Sigmoid colon (tissue), 7 donors: ENCODE results near the gene JAM3. TPM values are rescaled to one million over a fixed set of nuclear protein-coding genes. Genes with fewer than 3 reads are reported as not detected.

ENCODE experiments used
- DNase-seq: peaks from one replicate; pipeline ENCODE4 v3.0.0-alpha.2; 2019
- H3K27ac ChIP-seq, 4 donors: fragments of 200-600 bp; sonication (generic); one replicate each; pipeline ENCODE4 v1.5.1; 2016 to 2019; ENCODE audit warnings: mild to moderate bottlenecking in 1 of 4
- H3K27me3 ChIP-seq, 3 donors: fragments of 200-600 bp; sonication (generic); one replicate each; pipeline ENCODE4 v1.5.1; 2019; ENCODE audit warnings: mild to moderate bottlenecking in 1 of 3
- H3K36me3 ChIP-seq, 4 donors: fragments of 200-600 bp; sonication (generic); one replicate each; pipeline ENCODE4 v1.5.1; 2016 to 2019
- H3K4me1 ChIP-seq, 4 donors: fragments of 200-600 bp; sonication (generic); one replicate each; pipeline ENCODE4 v1.5.1; 2017 to 2019
- H3K4me3 ChIP-seq, 4 donors: fragments of 200-600 bp; sonication (generic); one replicate each; pipeline ENCODE4 v1.5.1; 2017 to 2019; ENCODE audit warnings: mild to moderate bottlenecking in 2 of 4, moderate library complexity in 1 of 4
- H3K9me3 ChIP-seq, 4 donors: fragments of 200-600 bp in 3 of 4; sonication (generic) in 3 of 4; one replicate each; pipeline versions ENCODE4 v1.5.1 to v1.6.1; 2013 to 2019
- EP300 ChIP-seq, 4 donors: sonication (generic); formaldehyde crosslinking; IDR thresholded peaks; one replicate each; pipeline ENCODE4 v1.6.1; 2017; ENCODE audit warnings: antibody characterized with exemption in 4 of 4
- POLR2A ChIP-seq, 2 donors: fragments of 450-650 bp; IDR thresholded peaks; one replicate each; pipeline ENCODE4 v1.6.1; 2016; ENCODE audit warnings: antibody characterized with exemption in 2 of 2, mild to moderate bottlenecking in 2 of 2, moderate library complexity in 2 of 2
- POLR2AphosphoS5 ChIP-seq, 4 donors: sonication (generic); formaldehyde crosslinking; IDR thresholded peaks; one replicate each; pipeline ENCODE4 v1.6.1; 2017; ENCODE audit warnings: antibody characterized with exemption in 4 of 4
- WGBS, 2 donors: extraction: QIAGEN DNeasy Blood & Tissue Kit; methylation state at CpG; one replicate each; pipeline ENCODE4 v1.1.7; 2013; 5-methylcytosine and 5-hydroxymethylcytosine counted together
- intact Hi-C: fragments of 100-400 bp; cut with DNase I; formaldehyde crosslinking; loops from one replicate; pipeline ENCODE4 v1.15.1; 2023
- polyA plus RNA-seq, 3 donors: library from polyadenylated mRNA; stranded (reverse); fragments of 200-250 nt; gene quantifications; one replicate each; pipeline ENCODE4 v1.2.3, GENCODE V29; 2013
- total RNA-seq, 4 donors: library from RNA; depleted of rRNA; stranded (reverse); fragments of >200 nt; gene quantifications; one replicate each; pipeline ENCODE4 v1.1.0, GENCODE V29; 2016
- TF ChIP-seq, protein P1 (sequence below), 4 experiments: fragments of 450-650 bp in 3 of 4; fragments of 200-600 bp in 1 of 4; IDR thresholded peaks; one replicate each; pipeline ENCODE4 v1.5.1; 2016 to 2019; ENCODE audit warnings: antibody characterized with exemption in 4 of 4, mild to moderate bottlenecking in 3 of 4, moderate library complexity in 2 of 4
- donor health status: healthy with polysubstance abuse.
- donor health status: Bipolar disorder and iron deficiency.
- donor health status: healthy.

The JAM3 gene
- total and polyA plus RNA-seq, 7 donors = 0.69 to 125 (median 69.4) TPM

DNA sequence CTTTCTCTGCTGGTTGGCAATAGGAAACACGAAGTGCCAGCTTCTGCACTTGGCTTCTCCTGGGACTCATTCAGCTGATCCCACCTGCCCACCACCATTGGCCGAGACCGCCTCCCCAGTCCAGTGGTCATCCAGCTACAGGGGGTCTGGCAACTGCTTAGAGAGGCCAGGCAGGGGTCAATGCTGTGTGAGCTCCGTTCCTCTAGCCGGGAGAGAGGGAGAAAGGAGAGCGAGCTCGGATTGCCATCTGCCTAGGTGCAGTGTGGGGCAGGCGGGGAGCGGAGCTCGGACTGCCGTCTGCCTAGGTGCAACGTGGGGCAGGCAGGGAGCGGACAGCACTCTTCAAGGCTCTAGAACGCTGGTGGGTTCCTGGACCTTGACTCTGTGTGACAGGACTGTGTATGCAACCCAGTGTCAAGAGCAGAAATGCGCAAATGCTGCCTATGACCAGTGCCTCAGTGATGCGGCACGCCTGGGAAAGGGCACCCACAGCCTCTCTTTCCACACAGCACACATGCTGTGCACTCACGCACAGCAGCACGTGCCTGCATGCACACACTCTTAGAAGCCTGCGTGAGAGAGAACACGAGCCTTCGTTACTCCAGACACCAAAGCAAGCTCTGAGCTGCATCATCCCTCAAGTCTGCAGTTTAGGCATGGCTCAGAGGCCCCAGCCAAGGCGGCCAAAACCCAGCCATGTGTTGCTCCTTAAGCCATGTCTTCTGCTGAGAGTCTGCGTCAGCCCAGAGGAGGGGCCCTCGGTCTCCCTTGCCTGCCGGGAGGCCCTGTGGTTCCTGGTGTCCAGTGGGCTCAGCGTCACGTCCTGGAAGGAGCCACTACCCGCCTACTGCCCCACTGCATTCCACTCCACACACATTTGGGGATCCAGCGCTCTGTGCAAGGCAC, 26.8 kb upstream of the JAM3 start:
- DNase-seq = no peak
- Histone ChIP-seq H3K36me3 (no peaks in the 10 kb centered on the region), H3K27ac (peak overlapping the region; percentile 92 to 98 (median 93)), H3K4me3 (no peak overlapping the region), H3K4me1 (peaks cover 2 to 82% (median 76%) of the 10 kb centered on the region in 4 donors), H3K27me3 (no peaks in the 10 kb centered on the region), H3K9me3 (no peaks in the 10 kb centered on the region)
- intact Hi-C loops = loop anchor here (2.0 kb wide), 1 partner anchor 85 kb away; the partner anchor contains the start of gene IGSF9B
- WGBS, 2 donors = 86 to 89% methylated on average over 30 of the region's 30 CpGs
- TF ChIP-seq POLR2A (IDR thresholded peaks at IDR 0.05) (no peak), POLR2AphosphoS5 (IDR thresholded peaks at IDR 0.05) (peak in 1 of 4 donors; percentile 25)

DNA sequence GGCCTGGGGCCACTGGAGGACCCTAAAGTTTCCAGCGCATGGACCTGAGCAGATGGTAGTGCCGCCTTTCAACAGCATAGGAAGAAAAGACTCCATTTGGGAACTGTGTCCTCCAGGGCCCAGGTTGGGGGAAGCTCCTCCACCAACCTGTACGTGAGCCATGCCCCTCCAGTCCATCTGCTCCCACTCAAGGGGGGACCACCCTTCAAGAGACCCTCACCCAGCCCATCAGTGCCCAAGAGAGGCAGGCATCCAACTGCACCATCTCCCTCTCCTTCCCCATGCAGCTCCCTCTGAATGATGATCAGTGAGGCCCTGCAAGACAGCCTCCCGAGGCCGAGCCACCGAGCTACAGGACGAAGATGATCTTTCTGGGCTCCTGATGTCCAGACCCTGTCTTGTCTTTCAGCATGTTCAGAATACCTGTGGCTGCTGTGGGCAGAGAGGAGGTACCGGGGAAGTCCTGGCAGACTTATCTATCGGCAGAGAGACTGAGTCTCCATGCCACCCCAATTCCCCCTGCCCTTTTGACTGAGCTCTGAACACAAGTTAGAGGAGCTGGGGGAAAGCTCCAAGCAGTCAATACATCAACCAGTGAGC, 25.0 kb upstream of the JAM3 start:
- Histone ChIP-seq H3K27me3 (no peaks in the 10 kb centered on the region), H3K36me3 (no peaks in the 10 kb centered on the region), H3K4me1 (peaks cover 2 to 78% (median 72%) of the 10 kb centered on the region in 4 donors), H3K4me3 (no peak overlapping the region), H3K27ac (peak overlapping the region in 2 of 4 donors; percentile 92 to 98), H3K9me3 (no peaks in the 10 kb centered on the region)
- WGBS, 2 donors = 92% methylated on average over 9 of the region's 9 CpGs
- intact Hi-C loops = loop anchor here (2.0 kb wide), 1 partner anchor 113 kb away; no protein-coding TSS in a partner anchor
- peak; percentile 53 for DNase-seq
- TF ChIP-seq POLR2A (IDR thresholded peaks at IDR 0.05) = no peak

DNA sequence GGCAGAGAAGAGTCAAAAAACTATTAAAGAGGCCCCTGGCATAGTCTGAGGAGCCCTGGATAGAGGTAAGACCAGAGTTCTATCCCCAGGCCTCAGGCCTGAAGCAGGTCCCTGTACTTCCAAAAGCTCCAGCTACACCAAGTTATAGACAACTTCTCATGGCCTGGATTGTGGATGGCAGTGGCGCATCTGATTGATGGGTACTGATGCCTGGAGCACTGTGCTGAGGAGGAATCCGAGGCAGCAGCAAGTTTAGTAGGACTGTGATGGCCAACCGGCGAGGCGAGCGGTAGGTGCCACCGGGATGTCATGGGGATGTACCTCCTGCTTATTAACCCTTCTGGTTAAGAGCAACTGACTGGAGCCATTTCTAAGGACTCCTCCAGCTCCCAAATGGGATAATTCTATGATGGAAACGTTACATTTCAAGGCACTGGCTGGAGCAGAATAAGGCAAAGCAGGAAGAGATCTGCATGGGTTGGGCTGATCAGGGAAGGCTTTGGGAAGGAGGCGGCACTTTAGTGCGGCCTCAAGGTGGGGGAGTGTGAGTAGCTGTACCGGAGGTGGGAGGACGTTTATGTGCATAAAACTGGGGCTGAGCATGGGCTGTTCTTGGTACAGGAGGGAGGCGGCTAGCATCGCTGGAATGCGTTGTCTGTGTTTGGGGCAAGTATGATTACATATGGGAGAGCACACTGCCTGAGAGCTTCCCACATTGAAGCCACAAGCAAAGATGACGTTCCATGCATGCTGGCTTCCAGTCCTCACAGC, 24.2 kb upstream of the JAM3 start:
- Histone ChIP-seq H3K9me3 (no peaks in the 10 kb centered on the region), H3K36me3 (no peaks in the 10 kb centered on the region), H3K4me1 (peaks cover 2 to 71% (median 64%) of the 10 kb centered on the region in 4 donors), H3K27ac (peak overlapping the region in 3 of 4 donors; percentile 1 to 98 (median 78)), H3K4me3 (no peak overlapping the region), H3K27me3 (no peaks in the 10 kb centered on the region)
- intact Hi-C loops = loop anchor here (2.0 to 5.0 kb wide), 2 partner anchors 78 to 114 kb away; no protein-coding TSS in a partner anchor
- TF ChIP-seq, protein P1, sequence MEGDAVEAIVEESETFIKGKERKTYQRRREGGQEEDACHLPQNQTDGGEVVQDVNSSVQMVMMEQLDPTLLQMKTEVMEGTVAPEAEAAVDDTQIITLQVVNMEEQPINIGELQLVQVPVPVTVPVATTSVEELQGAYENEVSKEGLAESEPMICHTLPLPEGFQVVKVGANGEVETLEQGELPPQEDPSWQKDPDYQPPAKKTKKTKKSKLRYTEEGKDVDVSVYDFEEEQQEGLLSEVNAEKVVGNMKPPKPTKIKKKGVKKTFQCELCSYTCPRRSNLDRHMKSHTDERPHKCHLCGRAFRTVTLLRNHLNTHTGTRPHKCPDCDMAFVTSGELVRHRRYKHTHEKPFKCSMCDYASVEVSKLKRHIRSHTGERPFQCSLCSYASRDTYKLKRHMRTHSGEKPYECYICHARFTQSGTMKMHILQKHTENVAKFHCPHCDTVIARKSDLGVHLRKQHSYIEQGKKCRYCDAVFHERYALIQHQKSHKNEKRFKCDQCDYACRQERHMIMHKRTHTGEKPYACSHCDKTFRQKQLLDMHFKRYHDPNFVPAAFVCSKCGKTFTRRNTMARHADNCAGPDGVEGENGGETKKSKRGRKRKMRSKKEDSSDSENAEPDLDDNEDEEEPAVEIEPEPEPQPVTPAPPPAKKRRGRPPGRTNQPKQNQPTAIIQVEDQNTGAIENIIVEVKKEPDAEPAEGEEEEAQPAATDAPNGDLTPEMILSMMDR (IDR thresholded peaks at IDR 0.05) = no peak
- TF ChIP-seq POLR2A (IDR thresholded peaks at IDR 0.05) = no peak
- no peak for TF ChIP-seq POLR2AphosphoS5 (IDR thresholded peaks at IDR 0.05)
- no peak for TF ChIP-seq EP300 (IDR thresholded peaks at IDR 0.05)
- whole genome bisulfite sequencing, 2 donors = 84 to 88% methylated on average over 16 of the region's 16 CpGs
- peak; percentile 50 for DNase-seq

DNA sequence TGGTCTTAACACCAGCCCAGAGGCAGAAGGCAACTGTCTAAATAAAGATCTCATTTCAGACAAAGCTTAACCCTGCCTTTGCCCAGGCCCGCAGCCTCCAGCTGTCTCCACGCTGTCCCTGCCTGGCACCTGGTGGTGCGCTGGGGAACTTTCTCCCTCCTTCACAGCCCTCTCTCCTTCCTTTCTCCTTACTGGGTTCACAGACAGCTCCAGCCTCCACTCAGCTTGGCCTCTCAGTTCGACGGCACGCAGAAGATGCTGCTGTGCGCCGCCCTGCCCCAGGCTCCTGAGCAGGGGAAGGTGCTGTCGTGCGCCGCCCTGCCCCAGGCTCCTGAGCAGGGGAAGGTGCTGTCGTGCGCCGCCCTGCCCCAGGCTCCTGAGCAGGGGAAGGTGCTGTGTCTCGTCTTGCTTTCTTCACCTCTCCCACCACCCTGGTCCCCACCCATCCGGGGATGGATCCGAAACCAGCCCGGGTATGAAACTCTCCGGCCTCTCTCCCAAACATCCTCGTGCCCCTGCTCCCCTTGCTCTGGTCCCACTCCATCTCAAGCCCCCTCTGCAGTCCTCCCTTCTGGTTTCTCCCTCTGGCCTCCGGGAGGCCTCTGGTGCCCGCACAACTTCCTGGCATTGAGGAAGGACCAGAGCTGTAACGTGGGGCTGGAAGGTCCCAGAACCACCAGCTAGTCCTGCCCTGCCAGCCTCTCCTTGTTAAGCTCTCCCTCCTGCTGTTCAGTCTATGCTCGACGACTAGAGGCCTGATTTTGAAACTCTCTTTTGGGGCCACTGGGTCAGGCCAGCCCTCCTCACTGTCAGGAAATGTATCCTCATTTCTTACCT, 22.9 kb upstream of the JAM3 start:
- Histone ChIP-seq H3K4me3 (no peak overlapping the region), H3K36me3 (no peaks in the 10 kb centered on the region), H3K27me3 (no peaks in the 10 kb centered on the region), H3K4me1 (peaks cover 0 to 63% (median 60%) of the 10 kb centered on the region in 4 donors), H3K9me3 (no peaks in the 10 kb centered on the region), H3K27ac (peak overlapping the region; percentile 74 to 98 (median 80))
- WGBS, 2 donors = 71 to 82% methylated on average over 25 of the region's 25 CpGs
- intact Hi-C loops = loop anchor here (2.0 to 5.0 kb wide), 2 partner anchors 76 to 115 kb away; no protein-coding TSS in a partner anchor
- TF ChIP-seq POLR2A (IDR thresholded peaks at IDR 0.05) = no peak
- no peak for TF ChIP-seq POLR2AphosphoS5 (IDR thresholded peaks at IDR 0.05)
- TF ChIP-seq, protein P1 (IDR thresholded peaks at IDR 0.05) = peak; percentile 59 to 89 (median 74)
- no peak for TF ChIP-seq EP300 (IDR thresholded peaks at IDR 0.05)
- DNase-seq = peak; percentile 83
